Activated T-cell treated with anti-CD3 and anti-CD28 coated beads, Interleukin-2, amount 50 U/mL, for 24 hours (primary cell): Measurements from ENCODE around the gene GSAP.

ENCODE experiments used
- DNase-seq: peaks from one replicate; pipeline ENCODE4 v3.0.0-alpha.2; 2020
- H3K27ac Mint-ChIP-seq: 2 replicates; pipeline ENCODE4 v1.8.0; 2020; ENCODE audit warnings: mild to moderate bottlenecking, mixed read lengths
- H3K27me3 Mint-ChIP-seq: 2 replicates; pipeline ENCODE4 v1.8.0; 2020; ENCODE audit warnings: mixed read lengths
- H3K36me3 Mint-ChIP-seq: 2 replicates; pipeline ENCODE4 v1.8.0; 2020; ENCODE audit warnings: low read depth, mixed read lengths
- H3K4me1 Mint-ChIP-seq: 2 replicates; pipeline ENCODE4 v1.8.0; 2020; ENCODE audit warnings: low read depth, mixed read lengths
- H3K4me3 Mint-ChIP-seq: 2 replicates; pipeline ENCODE4 v1.8.0; 2020; ENCODE audit warnings: mild to moderate bottlenecking, moderate library complexity, mixed read lengths
- H3K9me3 Mint-ChIP-seq: 2 replicates; pipeline ENCODE4 v1.8.0; 2020; ENCODE audit warnings: mixed read lengths

Gene GSAP

DNA sequence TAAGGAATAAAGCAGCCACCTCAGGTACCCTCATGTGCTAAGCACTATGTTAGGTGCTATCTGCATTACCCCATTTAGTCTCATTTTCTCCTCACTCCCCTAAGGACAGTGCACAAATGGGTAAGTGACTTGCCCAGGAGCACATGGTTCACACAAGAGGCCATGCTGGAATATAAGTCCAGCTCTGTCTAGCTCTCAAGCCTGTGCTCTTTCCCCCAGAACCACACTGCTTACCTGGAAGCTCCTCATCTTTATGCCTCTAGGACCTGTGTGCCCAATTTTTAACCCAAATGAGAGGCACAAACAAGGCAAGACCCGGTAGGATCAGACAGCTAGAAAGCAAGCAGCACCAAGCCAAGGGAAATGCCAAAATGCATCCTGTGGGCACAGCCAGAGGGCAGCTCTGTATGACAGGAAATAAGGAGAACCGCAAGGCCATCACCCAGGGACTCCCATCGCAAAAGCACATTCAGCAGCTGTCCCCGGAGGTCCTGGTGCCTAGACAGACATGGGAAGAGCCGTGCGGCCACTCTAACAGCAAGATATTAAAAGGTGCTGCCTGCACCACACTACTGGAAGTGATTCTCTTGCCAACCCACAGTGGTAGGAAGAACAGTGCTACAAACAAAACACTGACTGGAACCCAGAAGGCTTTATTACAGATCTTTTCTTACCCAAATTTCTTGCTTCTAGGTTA lies 88.1 kb downstream of the GSAP start:
- Mint-ChIP-seq H3K9me3 (no peaks in the 10 kb centered on the region), H3K36me3 (no peaks in the 10 kb centered on the region), H3K4me1 (peaks cover 57% of the 10 kb centered on the region), H3K4me3 (peak overlapping the region; percentile 39), H3K27me3 (no peaks in the 10 kb centered on the region), H3K27ac (peak overlapping the region; percentile 83)
- no peak for DNase-seq

GRCh38 chr7:77327067-77327931 lies 88.8 kb downstream of the GSAP start:
- Mint-ChIP-seq H3K36me3 (peaks cover 1% of the 10 kb centered on the region), H3K4me1 (peaks cover 57% of the 10 kb centered on the region), H3K9me3 (no peaks in the 10 kb centered on the region), H3K27ac (no peak overlapping the region), H3K4me3 (no peak overlapping the region), H3K27me3 (no peaks in the 10 kb centered on the region)
- DNase-seq = no peak

DNA sequence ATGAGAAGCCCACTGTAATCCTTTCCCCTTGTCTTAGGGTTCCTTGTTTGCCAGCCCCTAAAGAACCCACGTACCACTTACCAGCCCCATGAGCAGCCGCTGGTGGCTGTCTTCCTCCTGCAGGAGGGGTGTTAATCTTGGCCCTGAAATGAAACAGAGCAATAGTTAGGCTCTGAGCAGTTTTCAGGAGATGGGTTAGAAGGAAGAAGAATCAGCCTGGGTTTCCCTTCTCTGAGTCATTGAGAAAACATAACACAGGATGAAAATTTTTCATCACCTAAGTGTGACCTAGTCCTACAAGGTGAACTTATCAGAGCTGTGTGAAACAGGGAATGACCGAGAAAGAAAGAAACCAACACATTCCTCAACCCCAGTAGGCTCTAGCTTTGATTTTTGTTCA lies 90.0 kb downstream of the GSAP start:
- Mint-ChIP-seq H3K27me3 (no peaks in the 10 kb centered on the region), H3K9me3 (no peaks in the 10 kb centered on the region), H3K27ac (no peak overlapping the region), H3K4me3 (no peak overlapping the region), H3K36me3 (peaks cover 2% of the 10 kb centered on the region), H3K4me1 (peaks cover 47% of the 10 kb centered on the region)
- DNase-seq = no peak

DNA sequence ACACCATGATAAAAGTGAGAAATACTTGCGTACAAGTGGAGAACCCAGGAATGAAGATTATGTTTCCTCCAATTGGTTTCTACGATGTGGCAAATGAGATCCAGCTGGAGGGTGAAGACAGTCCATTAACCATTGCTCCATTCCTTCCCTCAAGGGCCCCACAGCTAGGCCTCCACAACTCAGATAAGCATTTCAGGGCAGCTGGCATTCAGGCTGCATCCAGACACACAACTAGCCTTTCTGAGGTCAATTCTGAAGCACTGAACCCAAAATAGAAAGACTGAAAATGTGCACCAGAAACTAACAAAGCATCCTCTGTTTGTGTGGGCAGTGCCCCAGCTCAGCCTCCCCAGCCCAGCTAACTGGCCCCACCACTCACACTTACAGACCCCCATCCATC lies 94.8 kb downstream of the GSAP start:
- peaks cover 6% of the 10 kb centered on the region for H3K4me1 Mint-ChIP-seq
- H3K4me3 Mint-ChIP-seq = no peak overlapping the region
- no peak for DNase-seq
- H3K36me3 Mint-ChIP-seq = peaks cover 35% of the 10 kb centered on the region
- no peak overlapping the region for H3K27ac Mint-ChIP-seq
- H3K9me3 Mint-ChIP-seq = no peaks in the 10 kb centered on the region
- H3K27me3 Mint-ChIP-seq = no peaks in the 10 kb centered on the region

DNA sequence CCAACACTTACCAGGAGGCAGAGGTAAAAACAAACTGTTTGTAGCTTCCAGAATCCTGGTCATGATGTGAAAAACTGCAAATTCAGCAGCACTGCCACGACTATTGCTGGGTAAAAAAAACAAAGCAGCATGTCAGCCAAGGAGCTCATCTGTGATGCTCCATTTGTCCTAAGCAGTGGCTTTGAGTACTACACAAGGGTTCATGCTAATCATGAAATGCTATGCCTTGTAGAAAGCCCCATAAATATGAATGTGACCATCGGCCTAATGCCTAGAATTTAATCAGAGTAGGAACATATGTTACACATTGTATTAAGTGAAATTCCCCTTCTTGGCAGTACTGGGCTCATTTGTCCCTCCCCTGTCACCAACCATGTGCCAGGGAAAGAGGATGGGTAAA lies 95.4 kb downstream of the GSAP start:
- H3K27me3 Mint-ChIP-seq = no peaks in the 10 kb centered on the region
- H3K4me3 Mint-ChIP-seq = no peak overlapping the region
- H3K4me1 Mint-ChIP-seq = no peaks in the 10 kb centered on the region
- peaks cover 38% of the 10 kb centered on the region for H3K36me3 Mint-ChIP-seq
- no peak for DNase-seq
- no peak overlapping the region for H3K27ac Mint-ChIP-seq
- H3K9me3 Mint-ChIP-seq = no peaks in the 10 kb centered on the region

DNA sequence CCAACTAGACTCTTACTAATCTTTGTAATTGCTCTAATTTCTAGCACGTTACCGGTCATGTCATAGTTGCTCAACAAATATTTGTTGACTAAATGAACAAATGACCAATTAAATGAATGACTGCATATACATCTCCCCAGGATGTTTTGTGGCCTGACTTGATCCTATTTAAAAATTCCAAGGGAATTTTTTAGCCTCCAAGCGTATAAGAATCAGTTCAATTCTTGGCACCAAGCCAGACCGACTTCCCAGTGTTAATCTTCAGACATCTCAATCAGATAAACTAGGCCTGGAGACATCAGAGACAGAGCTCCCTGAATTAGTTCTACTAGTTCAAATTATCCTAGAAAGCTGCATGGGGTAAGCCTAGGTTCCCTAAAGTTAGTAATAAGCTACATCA lies 96.0 kb downstream of the GSAP start:
- no peaks in the 10 kb centered on the region for H3K9me3 Mint-ChIP-seq
- peaks cover 40% of the 10 kb centered on the region for H3K36me3 Mint-ChIP-seq
- no peak overlapping the region for H3K4me3 Mint-ChIP-seq
- H3K4me1 Mint-ChIP-seq = no peaks in the 10 kb centered on the region
- no peaks in the 10 kb centered on the region for H3K27me3 Mint-ChIP-seq
- DNase-seq = no peak
- no peak overlapping the region for H3K27ac Mint-ChIP-seq

DNA sequence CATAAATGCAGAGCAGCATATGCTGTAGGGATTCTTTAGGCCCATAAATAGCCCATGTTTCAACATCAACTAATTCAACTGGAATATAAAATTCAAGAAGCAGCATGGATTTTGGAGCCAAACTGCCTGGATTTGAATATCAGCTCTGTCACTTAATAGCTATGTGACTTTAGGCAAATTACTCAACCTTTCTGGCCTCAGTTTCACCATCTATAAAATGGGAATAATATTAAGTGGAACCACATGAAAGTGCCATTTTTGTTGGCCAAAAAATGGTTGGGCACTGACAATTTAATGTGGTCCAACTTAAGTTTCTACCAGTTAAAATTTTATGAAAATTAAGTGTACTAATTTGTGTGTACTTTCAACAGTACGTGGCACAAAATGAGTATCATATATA lies 98.1 kb downstream of the GSAP start:
- Mint-ChIP-seq H3K36me3 (peaks cover 43% of the 10 kb centered on the region), H3K4me1 (no peaks in the 10 kb centered on the region), H3K9me3 (no peaks in the 10 kb centered on the region), H3K4me3 (no peak overlapping the region), H3K27ac (no peak overlapping the region), H3K27me3 (no peaks in the 10 kb centered on the region)
- no peak for DNase-seq

GRCh38 chr7:77316219-77316978 lies 99.8 kb downstream of the GSAP start:
- Mint-ChIP-seq H3K9me3 (no peaks in the 10 kb centered on the region), H3K36me3 (peaks cover 55% of the 10 kb centered on the region), H3K4me1 (no peaks in the 10 kb centered on the region), H3K27me3 (no peaks in the 10 kb centered on the region), H3K4me3 (no peak overlapping the region), H3K27ac (no peak overlapping the region)
- DNase-seq = no peak

DNA sequence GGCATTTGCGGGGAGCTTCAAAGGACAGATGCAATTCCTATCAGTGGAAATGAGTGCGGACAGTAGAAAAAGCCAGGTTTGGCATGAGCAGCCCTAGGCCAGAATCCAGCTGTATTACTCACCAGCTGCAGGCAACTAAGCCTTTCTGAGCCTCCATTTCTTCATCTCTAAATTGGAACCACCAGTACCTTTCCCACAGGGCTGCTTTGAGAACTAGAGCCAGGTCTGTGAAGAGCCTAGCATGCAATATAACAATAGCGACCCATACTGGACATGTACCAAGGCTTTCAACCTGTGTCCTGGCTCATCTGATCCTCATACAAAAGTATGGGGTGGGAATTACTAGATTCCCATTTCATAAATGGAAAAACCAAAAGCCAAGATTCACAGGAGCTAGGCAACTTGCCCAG lies 101.0 kb downstream of the GSAP start:
- H3K36me3 Mint-ChIP-seq = peaks cover 60% of the 10 kb centered on the region
- H3K4me1 Mint-ChIP-seq = no peaks in the 10 kb centered on the region
- DNase-seq = no peak

GRCh38 chr7:77313876-77314480 lies 102.2 kb downstream of the GSAP start:
- H3K4me1 Mint-ChIP-seq = peaks cover 5% of the 10 kb centered on the region
- DNase-seq = no peak
- peaks cover 53% of the 10 kb centered on the region for H3K36me3 Mint-ChIP-seq
- no peak overlapping the region for H3K27ac Mint-ChIP-seq
- H3K27me3 Mint-ChIP-seq = no peaks in the 10 kb centered on the region
- no peaks in the 10 kb centered on the region for H3K9me3 Mint-ChIP-seq
- no peak overlapping the region for H3K4me3 Mint-ChIP-seq

More for the DNA sequence above, 101.0 kb downstream of the GSAP start:
- no peaks in the 10 kb centered on the region for H3K9me3 Mint-ChIP-seq
- H3K27me3 Mint-ChIP-seq = no peaks in the 10 kb centered on the region
- no peak overlapping the region for H3K27ac Mint-ChIP-seq
- H3K4me3 Mint-ChIP-seq = no peak overlapping the region

- H3K27ac Mint-ChIP-seq = no peak overlapping the region
- no peaks in the 10 kb centered on the region for H3K27me3 Mint-ChIP-seq
- no peaks in the 10 kb centered on the region for H3K9me3 Mint-ChIP-seq
- peaks cover 46% of the 10 kb centered on the region for H3K36me3 Mint-ChIP-seq
- H3K4me3 Mint-ChIP-seq = no peak overlapping the region
- no peak for DNase-seq
- H3K4me1 Mint-ChIP-seq = peaks cover 5% of the 10 kb centered on the region
Observed at GRCh38 chr7:77313085-77313484, 103.1 kb downstream of the GSAP start.

DNA sequence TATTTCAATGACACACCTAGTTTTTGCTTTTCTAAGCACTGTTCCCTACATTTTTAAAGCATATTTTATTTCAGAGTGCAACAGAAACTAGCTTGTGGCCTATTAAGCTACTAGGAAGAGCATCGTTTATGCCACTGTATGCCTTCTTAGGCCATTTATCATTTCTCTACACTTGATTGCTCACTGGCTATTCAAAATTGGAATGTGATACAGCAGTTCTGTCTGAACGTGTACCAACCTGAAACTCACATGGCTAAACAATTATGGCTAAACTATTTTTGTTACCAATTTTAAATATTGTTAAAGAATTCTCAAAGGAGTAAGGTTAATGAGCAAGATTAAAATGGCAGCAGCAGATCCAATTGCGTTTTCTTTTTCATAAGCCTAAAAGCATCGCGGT lies 105.2 kb downstream of the GSAP start:
- Mint-ChIP-seq H3K36me3 (peaks cover 34% of the 10 kb centered on the region), H3K27ac (no peak overlapping the region), H3K9me3 (no peaks in the 10 kb centered on the region), H3K4me1 (peaks cover 5% of the 10 kb centered on the region), H3K4me3 (no peak overlapping the region), H3K27me3 (no peaks in the 10 kb centered on the region)
- DNase-seq = no peak

GRCh38 chr7:77309714-77310220 lies 106.4 kb downstream of the GSAP start:
- peaks cover 35% of the 10 kb centered on the region for H3K36me3 Mint-ChIP-seq

DNA sequence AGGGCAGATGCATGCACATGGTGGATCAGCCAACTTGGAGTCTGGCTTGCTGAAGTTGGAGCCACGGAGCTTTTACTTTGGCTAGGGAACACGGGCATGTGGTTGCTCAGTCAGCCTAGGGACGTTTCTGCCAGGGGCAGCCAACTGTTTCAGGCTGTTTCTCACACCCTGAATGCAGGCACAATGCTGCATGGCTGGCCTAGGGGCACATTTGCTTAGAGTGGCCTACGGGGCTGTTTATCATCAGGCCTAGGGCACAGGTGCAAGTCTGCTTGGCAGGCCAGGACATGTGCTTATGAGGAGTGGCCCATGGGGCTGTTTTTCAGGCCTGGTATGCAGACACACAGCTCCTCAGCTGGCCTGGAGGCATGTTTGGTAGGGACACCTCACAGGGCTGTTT lies 107.4 kb downstream of the GSAP start:
- H3K27ac Mint-ChIP-seq = no peak overlapping the region
- peaks cover 5% of the 10 kb centered on the region for H3K4me1 Mint-ChIP-seq
- peaks cover 39% of the 10 kb centered on the region for H3K36me3 Mint-ChIP-seq
- no peak for DNase-seq
- H3K4me3 Mint-ChIP-seq = no peak overlapping the region
- no peaks in the 10 kb centered on the region for H3K27me3 Mint-ChIP-seq
- H3K9me3 Mint-ChIP-seq = peaks cover 8% of the 10 kb centered on the region

More at GRCh38 chr7:77309714-77310220, 106.4 kb downstream of the GSAP start:
- Mint-ChIP-seq H3K9me3 (peaks cover 2% of the 10 kb centered on the region), H3K4me3 (no peak overlapping the region), H3K27me3 (no peaks in the 10 kb centered on the region), H3K4me1 (peaks cover 5% of the 10 kb centered on the region), H3K27ac (no peak overlapping the region)
- DNase-seq = no peak
